Brain microvascular endothelial cell (primary cell): Measurements from ENCODE around the gene PDZK1IP1.

Experiments
- DNase-seq: peaks from one replicate; pipeline ENCODE4 v3.0.0-alpha.2; 2020
- H3K27ac ChIP-seq: fragments of 250-450 bp; sonication (Bioruptor Pico); 2 replicates; pipeline ENCODE4 v1.5.1; 2020; ENCODE audit warnings: mild to moderate bottlenecking, moderate library complexity
- H3K27me3 ChIP-seq: fragments of 250-450 bp; sonication (Bioruptor Pico); replicated peaks from 2 replicates; pipeline ENCODE4 v1.5.1; 2020; ENCODE audit warnings: mild to moderate bottlenecking
- H3K36me3 ChIP-seq: fragments of 250-450 bp; sonication (Bioruptor Pico); replicated peaks from 2 replicates; pipeline ENCODE4 v1.5.1; 2020; ENCODE audit warnings: mild to moderate bottlenecking
- H3K4me3 ChIP-seq: 2 replicates; pipeline ENCODE4 v1.5.1; 2011; ENCODE audit warnings: low read depth, mild to moderate bottlenecking, control low read depth, low read length, moderate library complexity
- CTCF ChIP-seq: IDR thresholded peaks from 2 replicates; pipeline ENCODE4 v1.5.1; 2011; ENCODE audit warnings: low read depth, mild to moderate bottlenecking, moderate library complexity, low read length, control low read depth, inconsistent platforms; ENCODE audit errors: missing control alignments
- in situ Hi-C: cut with HindIII; loops from 2 replicates; pipeline ENCODE4 v1.10.0; 2017; ENCODE audit warnings: low sequenced_read_pairs, low pct_ligation_motif_present

Gene PDZK1IP1

DNA sequence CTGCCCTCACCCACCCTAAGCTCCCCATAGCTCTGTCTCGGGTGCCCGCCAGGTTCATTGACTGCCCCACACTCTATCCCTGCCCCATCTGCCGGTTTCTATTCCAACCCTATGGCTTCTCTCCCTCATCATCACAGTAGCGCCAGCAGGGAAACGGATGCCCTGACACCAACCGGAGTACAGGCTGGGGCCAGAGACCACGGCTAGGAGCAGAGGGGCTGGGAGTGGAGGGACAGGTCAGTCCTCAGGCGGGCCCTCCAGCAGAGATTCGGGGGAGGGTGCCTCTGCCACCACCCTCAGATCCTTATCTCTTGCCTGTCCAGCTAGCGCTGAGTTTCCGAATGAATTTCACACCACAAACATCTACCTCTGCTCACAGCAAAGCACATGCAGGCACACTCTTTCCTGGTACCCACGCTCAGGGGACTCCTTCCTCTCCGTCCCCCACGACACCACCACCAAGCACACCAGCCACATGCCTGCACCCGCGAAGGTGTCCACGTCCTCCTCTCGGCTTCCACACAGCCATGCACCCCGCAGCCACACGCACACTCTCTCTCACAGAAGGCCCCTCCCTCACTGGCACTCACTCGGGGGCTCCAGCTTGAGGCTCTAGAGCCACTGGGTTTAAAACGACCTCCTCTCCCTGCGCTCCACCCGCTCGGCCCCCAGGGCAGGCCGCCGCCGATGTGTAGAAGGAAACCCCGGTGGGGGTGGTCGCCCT is 35.0 kb upstream of the PDZK1IP1 start:
- Histone ChIP-seq H3K27ac (no peak overlapping the region), H3K4me3 (no peak overlapping the region), H3K36me3 (no peaks in the 10 kb centered on the region), H3K27me3 (peaks cover 77% of the 10 kb centered on the region)
- no peak for DNase-seq
- in situ Hi-C loops, result no loop called here
- no peak for TF ChIP-seq CTCF

DNA sequence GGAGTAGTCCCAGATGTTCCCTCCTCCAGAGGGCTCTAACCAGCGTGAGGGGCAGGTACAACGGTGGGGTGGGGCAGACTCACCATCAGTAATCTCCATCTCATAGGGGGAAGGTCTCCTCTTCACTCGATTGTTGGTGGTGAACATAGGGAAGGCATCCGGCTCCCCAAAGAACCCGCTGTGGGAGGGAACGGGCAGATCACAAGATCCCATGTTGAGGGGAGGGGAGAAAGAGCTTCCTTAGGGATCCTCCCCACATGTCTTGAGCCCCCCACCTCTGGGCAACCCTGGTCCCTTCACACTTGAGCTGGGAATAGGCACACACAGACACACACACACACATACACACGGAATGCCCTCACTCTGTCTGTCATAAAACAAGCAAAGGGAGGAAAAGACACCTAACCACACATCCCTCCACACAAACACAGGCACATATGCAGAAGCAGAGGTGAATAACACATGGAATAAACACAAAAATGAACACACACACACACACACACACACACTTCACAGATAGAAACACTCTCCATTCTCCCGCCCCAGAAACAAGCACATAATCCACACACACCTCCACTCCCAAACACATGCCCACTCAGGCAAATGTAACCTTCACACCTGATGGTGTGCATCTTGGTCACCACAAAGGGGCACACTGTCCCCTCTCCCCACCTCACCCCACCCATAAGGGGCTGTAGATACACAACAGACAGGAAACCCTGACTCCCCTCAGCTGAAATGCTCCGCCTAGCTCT is 34.3 kb upstream of the PDZK1IP1 start:
- no peak for TF ChIP-seq CTCF
- no peak for DNase-seq
- Histone ChIP-seq H3K27me3 (peaks cover 70% of the 10 kb centered on the region), H3K4me3 (no peak overlapping the region), H3K27ac (no peak overlapping the region), H3K36me3 (no peaks in the 10 kb centered on the region)
- in situ Hi-C loops, result no loop called here

DNA sequence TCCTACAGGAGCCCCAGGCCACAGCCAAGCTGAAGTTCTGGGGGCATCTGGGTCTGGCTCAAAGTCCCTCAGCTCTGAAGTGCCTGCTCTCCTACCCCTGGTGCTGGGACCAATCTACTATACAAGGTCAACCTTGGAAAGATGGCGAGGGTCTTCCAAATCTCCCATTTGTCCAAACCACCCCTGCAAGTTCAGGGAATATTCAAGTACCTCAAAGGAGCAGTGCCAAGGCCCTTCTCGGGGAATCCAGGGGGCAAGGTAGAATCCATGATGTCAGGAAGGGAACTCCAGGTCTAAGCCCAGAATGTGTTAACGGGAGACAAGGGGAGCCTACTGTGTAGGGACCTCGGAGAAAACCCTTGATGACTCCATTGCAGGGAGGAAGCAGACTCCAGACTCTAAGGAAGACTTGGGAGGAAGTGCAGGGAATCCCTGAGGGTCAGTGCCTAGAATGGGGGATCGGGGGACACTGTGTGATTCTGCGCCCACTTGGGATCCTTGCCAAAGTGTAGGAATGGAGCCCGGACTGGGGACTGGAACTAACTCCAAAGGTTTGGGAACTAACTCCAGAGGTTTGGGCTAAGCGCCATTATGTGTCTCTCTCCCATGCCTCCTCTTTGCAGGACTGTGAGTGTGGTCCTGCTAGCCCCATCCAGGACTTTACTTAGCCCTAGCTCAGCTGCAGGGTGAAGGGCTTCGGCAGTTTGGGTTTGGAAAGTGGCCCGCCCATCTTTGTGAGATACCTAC is 33.5 kb upstream of the PDZK1IP1 start:
- no peak overlapping the region for H3K4me3 ChIP-seq
- H3K27me3 ChIP-seq, result peaks cover 62% of the 10 kb centered on the region
- H3K27ac ChIP-seq, result no peak overlapping the region
- DNase-seq, result no peak
- in situ Hi-C loops, result no loop called here
- TF ChIP-seq CTCF, result no peak
- no peaks in the 10 kb centered on the region for H3K36me3 ChIP-seq

- no peak for TF ChIP-seq CTCF
- no peaks in the 10 kb centered on the region for H3K36me3 ChIP-seq
- H3K27me3 ChIP-seq, result peaks cover 54% of the 10 kb centered on the region
- DNase-seq, result no peak
- in situ Hi-C loops, result no loop called here
- H3K4me3 ChIP-seq, result no peak overlapping the region
- H3K27ac ChIP-seq, result no peak overlapping the region
Measured at GRCh38 chr1:47222476-47222875, 32.6 kb upstream of the PDZK1IP1 start.

DNA sequence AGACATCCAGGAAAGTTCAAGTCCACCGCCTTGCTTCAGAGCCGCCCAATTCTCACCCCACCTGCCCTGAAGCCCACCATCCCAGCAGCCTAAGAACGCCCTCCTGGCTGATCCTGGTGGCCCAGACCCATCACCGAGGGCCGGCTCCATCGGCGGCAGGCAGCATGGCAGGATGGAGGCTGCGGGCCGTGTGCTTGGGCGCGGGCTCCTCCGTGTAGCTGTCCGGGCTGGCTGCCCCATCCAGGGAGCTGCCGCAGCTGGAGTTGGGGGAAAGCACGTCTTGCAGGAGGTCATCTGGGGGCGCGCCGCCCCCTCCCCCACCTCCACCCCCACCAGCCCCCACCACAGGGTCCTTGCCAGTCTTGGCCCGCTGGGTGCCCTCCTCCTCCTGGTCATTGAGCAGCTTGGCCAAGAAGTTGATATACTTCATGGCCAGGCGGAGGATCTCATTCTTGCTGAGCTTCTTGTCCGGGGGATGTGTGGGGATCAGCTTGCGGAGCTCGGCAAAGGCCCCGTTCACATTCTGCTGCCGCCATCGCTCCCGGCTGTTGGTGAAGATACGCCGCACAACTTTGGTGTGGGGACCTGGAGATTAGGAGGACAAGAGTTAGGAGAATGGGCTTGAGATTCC is 29.9 kb upstream of the PDZK1IP1 start:
- Histone ChIP-seq H3K27ac (no peak overlapping the region), H3K4me3 (no peak overlapping the region), H3K27me3 (peaks cover 26% of the 10 kb centered on the region), H3K36me3 (no peaks in the 10 kb centered on the region)
- DNase-seq, result no peak
- TF ChIP-seq CTCF, result no peak
- in situ Hi-C loops, result no loop called here
